Activated CD4-positive, alpha-beta T cell treated with anti-CD3 and anti-CD28 coated beads, Interleukin-2, amount 10 ng/mL, durations not matched to agents 24 days and 14 days (primary cell): Measurements from ENCODE around the gene ISG20. TPM values are rescaled to one million over a fixed set of nuclear protein-coding genes. Genes with fewer than 3 reads are reported as not detected.

ENCODE experiments used
- DNase-seq: peaks from one replicate; pipeline ENCODE4 v3.0.0; 2022
- H3K27ac Mint-ChIP-seq: one replicate; pipeline ENCODE4 v1.8.0; 2022; ENCODE audit warnings: mild to moderate bottlenecking, mixed read lengths
- H3K27me3 Mint-ChIP-seq: one replicate; pipeline ENCODE4 v1.8.0; 2022; ENCODE audit warnings: mixed read lengths
- H3K36me3 Mint-ChIP-seq: one replicate; pipeline ENCODE4 v1.8.0; 2022; ENCODE audit warnings: low read depth, mild to moderate bottlenecking, mixed read lengths
- H3K4me1 Mint-ChIP-seq: one replicate; pipeline ENCODE4 v1.8.0; 2021; ENCODE audit warnings: mixed read lengths
- H3K4me3 Mint-ChIP-seq: one replicate; pipeline ENCODE4 v1.8.0; 2022; ENCODE audit warnings: mild to moderate bottlenecking, moderate library complexity, mixed read lengths
- H3K9me3 Mint-ChIP-seq: one replicate; pipeline ENCODE4 v1.8.0; 2021; ENCODE audit warnings: mixed read lengths
- intact Hi-C: fragments of 100-400 bp; cut with micrococcal nuclease; formaldehyde crosslinking; loops from one replicate; pipeline ENCODE4 v1.15.1; 2023
- total RNA-seq: library from RNA; stranded (reverse); gene quantifications from 2 replicates; pipeline ENCODE4 v1.2.3, GENCODE V29; 2022

The ISG20 gene
- total RNA-seq, 1 donor from 2014 or later = 33.9 TPM

DNA sequence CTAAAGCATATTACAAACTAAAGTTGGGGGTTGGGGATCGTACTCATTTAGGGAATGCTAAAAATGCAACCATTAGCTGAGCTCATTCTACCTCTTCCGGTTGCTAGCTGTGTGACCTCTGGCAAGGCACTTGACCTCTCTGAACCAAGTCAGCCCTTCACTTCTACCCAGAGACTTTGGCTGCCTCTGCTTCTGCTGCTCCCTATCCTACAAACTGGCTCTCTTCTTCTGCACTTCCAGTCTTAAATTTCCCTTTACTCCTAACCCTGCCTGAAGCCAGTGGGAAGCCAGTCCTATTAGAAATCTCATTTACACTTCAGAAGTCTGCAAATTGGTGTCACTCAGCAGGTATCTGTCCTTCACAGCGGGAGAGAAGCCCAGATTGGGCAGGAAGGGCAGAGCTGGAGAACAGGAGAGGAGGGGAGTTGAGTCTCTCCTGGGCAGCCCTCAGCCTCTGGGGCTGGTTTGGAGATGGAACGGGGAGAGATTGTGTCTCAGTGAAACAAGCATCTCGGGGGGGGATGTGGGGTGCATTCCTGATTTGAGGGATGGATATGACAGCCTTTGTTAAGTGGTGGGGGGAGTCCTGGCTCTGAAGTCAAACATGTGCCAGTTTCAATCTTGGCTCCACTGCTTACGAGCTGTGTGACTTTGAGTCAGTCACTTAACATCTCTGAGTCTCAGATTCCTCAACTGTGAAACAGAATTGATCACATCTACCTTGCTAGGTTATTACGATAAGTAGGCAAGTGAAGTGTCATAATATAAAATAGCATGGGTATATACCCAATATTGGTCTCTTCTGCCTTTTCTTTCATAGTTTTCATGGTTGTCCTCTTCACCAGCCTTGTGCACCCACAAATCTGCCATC lies 25.5 kb upstream of the ISG20 start:
- intact Hi-C loops = no loop called here
- H3K27ac Mint-ChIP-seq = no peak overlapping the region
- DNase-seq = peak; percentile 40
- H3K4me3 Mint-ChIP-seq = no peak overlapping the region
- no peaks in the 10 kb centered on the region for H3K9me3 Mint-ChIP-seq
- peaks cover 3% of the 10 kb centered on the region for H3K4me1 Mint-ChIP-seq
- peaks cover 44% of the 10 kb centered on the region for H3K27me3 Mint-ChIP-seq
- no peaks in the 10 kb centered on the region for H3K36me3 Mint-ChIP-seq

GRCh38 chr15:88615303-88616107 lies 23.3 kb upstream of the ISG20 start:
- H3K27me3 Mint-ChIP-seq = peaks cover 23% of the 10 kb centered on the region
- no peak overlapping the region for H3K27ac Mint-ChIP-seq
- no peaks in the 10 kb centered on the region for H3K9me3 Mint-ChIP-seq
- peak; percentile 51 for DNase-seq
- no peak overlapping the region for H3K4me3 Mint-ChIP-seq
- intact Hi-C loops = no loop called here
- H3K36me3 Mint-ChIP-seq = no peaks in the 10 kb centered on the region
- H3K4me1 Mint-ChIP-seq = peaks cover 3% of the 10 kb centered on the region

GRCh38 chr15:88616240-88616639 lies 22.6 kb upstream of the ISG20 start:
- H3K27ac Mint-ChIP-seq = no peak overlapping the region
- no peak overlapping the region for H3K4me3 Mint-ChIP-seq
- peaks cover 9% of the 10 kb centered on the region for H3K4me1 Mint-ChIP-seq
- H3K9me3 Mint-ChIP-seq = no peaks in the 10 kb centered on the region
- peaks cover 2% of the 10 kb centered on the region for H3K36me3 Mint-ChIP-seq
- peaks cover 20% of the 10 kb centered on the region for H3K27me3 Mint-ChIP-seq
- intact Hi-C loops = no loop called here
- DNase-seq = peak; percentile 50

DNA sequence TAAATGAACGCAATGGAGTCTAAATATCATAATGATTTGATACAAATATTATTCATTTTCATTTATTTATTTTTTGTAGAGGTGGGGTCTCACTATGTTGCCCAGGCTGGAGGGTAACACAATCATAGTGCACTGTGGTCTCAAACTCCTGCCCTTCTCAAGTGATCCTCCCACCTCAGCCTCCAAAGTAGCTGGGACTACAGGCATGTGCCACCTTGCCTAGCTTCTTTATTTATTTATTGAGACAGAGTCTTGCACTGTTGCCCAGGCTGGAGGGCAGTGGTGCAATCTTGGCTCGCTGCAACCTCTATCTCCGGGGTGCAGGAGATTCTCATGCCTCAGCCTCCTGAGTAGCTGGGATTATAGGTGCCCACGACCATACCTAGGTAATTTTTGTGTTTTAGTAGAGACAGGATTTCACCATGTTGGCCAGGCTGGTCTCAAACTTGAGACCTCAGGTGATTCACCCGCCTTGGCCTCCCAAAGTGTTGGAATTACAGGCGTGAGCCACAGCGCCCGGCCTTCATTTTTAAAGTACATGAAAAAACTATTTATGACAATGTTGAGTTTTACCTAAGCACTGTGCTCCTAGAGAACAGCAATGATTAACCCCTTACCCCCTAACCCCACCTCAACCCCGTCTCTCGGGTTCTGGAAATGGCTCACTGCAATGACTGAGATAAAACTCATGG lies 21.6 kb upstream of the ISG20 start:
- peak; percentile 51 for DNase-seq
- Mint-ChIP-seq H3K9me3 (no peaks in the 10 kb centered on the region), H3K27ac (no peak overlapping the region), H3K4me3 (no peak overlapping the region), H3K27me3 (peaks cover 12% of the 10 kb centered on the region), H3K4me1 (peaks cover 11% of the 10 kb centered on the region), H3K36me3 (peaks cover 7% of the 10 kb centered on the region)
- intact Hi-C loops = no loop called here

DNA sequence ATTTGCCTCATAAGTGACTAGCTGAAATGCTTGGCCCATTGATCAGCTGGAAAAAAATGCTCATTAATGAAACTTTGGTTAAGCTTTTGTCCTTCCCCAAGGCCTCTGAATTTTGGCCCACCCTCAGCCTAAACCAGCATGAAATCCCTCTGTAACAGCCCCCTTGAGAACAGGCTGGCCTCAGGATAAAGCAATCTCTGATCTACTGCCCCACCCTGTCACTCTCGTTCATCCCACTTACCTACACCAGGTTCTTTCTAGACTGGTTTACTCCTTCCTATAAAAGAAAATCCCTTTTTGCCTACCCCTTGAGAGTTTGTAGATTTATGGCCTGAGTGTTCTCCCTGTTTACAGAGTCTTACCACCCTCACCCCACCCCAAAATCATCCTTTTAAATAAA lies 21.0 kb upstream of the ISG20 start:
- intact Hi-C loops = no loop called here
- peaks cover 10% of the 10 kb centered on the region for H3K27me3 Mint-ChIP-seq
- H3K4me3 Mint-ChIP-seq = no peak overlapping the region
- H3K9me3 Mint-ChIP-seq = no peaks in the 10 kb centered on the region
- H3K4me1 Mint-ChIP-seq = peaks cover 17% of the 10 kb centered on the region
- no peak overlapping the region for H3K27ac Mint-ChIP-seq
- H3K36me3 Mint-ChIP-seq = peaks cover 13% of the 10 kb centered on the region
- peak; percentile 37 for DNase-seq

DNA sequence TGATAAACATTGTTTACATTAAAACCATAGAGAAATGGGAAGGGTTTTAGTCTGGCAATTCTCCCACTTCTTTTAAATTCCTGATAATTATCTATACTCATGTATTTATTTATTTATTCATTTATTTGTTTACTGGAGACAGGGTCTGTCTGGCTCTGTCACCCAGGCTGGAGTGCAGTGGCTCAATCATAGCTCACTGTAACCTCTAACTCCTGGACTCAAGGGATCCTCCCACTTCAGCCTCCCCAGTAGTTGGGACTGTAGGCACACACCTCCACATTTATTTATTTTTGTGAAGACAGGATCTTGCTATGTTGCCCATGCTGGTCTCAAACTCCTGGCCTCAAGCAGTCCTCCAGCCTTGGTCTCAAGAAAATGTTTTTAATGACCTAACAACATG lies 20.1 kb upstream of the ISG20 start:
- no peak overlapping the region for H3K4me3 Mint-ChIP-seq
- H3K36me3 Mint-ChIP-seq = peaks cover 20% of the 10 kb centered on the region
- peaks cover 3% of the 10 kb centered on the region for H3K27me3 Mint-ChIP-seq
- no peak for DNase-seq
- intact Hi-C loops = no loop called here
- no peaks in the 10 kb centered on the region for H3K9me3 Mint-ChIP-seq
- peaks cover 26% of the 10 kb centered on the region for H3K4me1 Mint-ChIP-seq
- H3K27ac Mint-ChIP-seq = no peak overlapping the region

DNA sequence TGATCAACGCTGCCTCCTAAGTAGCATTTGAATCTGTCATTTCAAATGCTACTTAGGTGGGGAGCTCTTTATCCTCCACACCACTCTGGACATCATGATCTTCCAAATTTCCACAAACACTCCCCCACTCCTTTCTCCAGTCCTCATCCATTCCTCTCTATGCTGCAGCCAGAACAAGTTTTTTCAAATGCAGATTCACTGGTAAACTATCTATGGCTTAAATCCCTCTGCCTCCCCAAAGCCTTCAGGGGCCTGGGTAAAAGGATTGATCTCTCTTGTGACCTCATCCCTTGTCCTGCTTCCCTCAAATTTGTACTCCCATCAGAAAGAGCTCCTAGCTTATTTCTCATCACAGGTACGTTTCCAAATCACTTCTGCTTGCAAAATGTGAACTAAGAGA lies 19.0 kb upstream of the ISG20 start:
- Mint-ChIP-seq H3K9me3 (no peaks in the 10 kb centered on the region), H3K36me3 (peaks cover 29% of the 10 kb centered on the region), H3K27ac (no peak overlapping the region), H3K4me3 (no peak overlapping the region), H3K27me3 (peaks cover 3% of the 10 kb centered on the region), H3K4me1 (peaks cover 35% of the 10 kb centered on the region)
- intact Hi-C loops = loop anchor here (5.0 kb wide), 1 partner anchor 958 kb away; the partner anchor contains the start of gene TICRR
- no peak for DNase-seq

DNA sequence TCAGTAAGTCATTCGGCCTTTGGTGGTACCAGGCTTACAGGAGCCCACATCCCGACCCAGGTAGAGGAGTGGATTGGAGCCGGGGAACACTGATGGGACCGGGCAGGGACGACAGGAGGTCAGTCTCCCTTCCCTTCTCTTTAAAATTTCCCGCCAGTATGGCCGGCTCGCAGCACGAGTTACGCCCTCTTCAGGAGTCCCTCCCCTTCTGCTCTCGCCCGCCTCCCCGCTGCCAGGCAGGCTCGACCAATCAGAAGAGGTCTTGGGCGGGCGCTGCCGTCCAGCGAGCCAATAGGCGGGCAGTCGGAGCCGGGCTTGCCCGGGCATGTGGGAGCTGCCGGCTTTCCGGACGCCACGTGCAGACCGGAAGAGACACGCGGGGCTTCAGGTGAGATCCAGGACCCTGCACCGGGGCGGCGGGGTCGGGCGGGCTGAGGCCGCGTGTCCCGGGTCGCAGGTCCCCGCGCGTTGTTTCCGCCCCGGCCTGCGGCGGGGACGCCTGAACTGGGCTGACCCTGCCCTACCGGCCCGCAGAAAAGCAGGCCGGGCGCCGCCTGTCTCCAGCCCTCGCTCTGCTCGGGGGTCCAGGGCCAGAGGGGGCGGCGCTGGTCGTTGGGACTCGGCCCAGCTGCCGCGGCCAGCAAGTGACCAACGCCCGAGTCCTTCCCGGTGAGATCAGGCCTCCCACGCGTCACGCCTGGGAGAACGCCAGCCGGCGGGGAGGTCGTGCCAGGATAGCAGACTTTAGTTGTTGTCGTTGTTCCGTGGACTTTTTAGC lies 17.6 kb upstream of the ISG20 start, which contains the start of gene AEN:
AEN (plus strand) TSS at position 346 of the 778 bp plus-strand sequence. CDS start 4,870 bp downstream, outside the sequence.
- H3K4me1 Mint-ChIP-seq = peaks cover 42% of the 10 kb centered on the region
- intact Hi-C loops = loop anchor here (1.0 to 5.0 kb wide), 3 partner anchors 75 to 956 kb away; partner anchors contain the start of genes DET1 and TICRR

GRCh38 chr15:88621789-88622604 lies 16.8 kb upstream of the ISG20 start:
- intact Hi-C loops = loop anchor here (1.0 to 5.0 kb wide), 5 partner anchors 76 to 955 kb away; partner anchors contain the start of genes DET1, HAPLN3, MRPL46 and MRPS11
- peak; percentile 89 for DNase-seq
- Mint-ChIP-seq H3K36me3 (peaks cover 44% of the 10 kb centered on the region), H3K4me3 (peak overlapping the region; percentile 94), H3K27me3 (no peaks in the 10 kb centered on the region), H3K27ac (peak overlapping the region; percentile 91), H3K4me1 (peaks cover 47% of the 10 kb centered on the region), H3K9me3 (no peaks in the 10 kb centered on the region)

More for the DNA sequence above, 17.6 kb upstream of the ISG20 start, which contains the start of gene AEN:
- H3K27me3 Mint-ChIP-seq = peaks cover under 1% of the 10 kb centered on the region
- peak; percentile 99 for DNase-seq
- H3K36me3 Mint-ChIP-seq = peaks cover 38% of the 10 kb centered on the region
- no peaks in the 10 kb centered on the region for H3K9me3 Mint-ChIP-seq
- peak within 1 kb of the TSS; percentile 93 for H3K27ac Mint-ChIP-seq
- peak within 1 kb of the TSS; percentile 94 for H3K4me3 Mint-ChIP-seq

DNA sequence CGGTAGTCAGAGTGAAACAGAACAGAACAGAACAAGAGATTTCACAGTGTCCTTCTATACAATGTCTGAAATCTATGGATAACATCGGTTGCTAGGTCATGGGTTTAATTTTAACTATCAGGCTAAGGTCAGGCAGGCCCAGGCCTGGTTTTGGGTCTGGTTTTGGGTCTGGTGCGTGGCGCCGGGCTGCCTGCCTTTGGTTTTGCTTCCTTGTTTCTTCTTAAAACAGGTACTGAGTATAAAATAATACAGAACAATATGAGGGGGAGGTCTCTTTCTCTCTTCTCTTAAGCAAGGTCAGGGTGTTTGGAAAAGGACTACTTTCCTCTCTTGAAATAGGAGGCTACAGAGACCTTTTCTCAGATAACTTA lies 16.2 kb upstream of the ISG20 start:
- Mint-ChIP-seq H3K27me3 (no peaks in the 10 kb centered on the region), H3K4me3 (peak overlapping the region; percentile 94), H3K9me3 (no peaks in the 10 kb centered on the region), H3K4me1 (peaks cover 53% of the 10 kb centered on the region), H3K27ac (peak overlapping the region; percentile 91), H3K36me3 (peaks cover 50% of the 10 kb centered on the region)
- intact Hi-C loops = loop anchor here (2.0 to 5.0 kb wide), 3 partner anchors 156 to 955 kb away; partner anchors contain the start of genes HAPLN3, MRPL46, MRPS11 and TICRR
- no peak for DNase-seq

DNA sequence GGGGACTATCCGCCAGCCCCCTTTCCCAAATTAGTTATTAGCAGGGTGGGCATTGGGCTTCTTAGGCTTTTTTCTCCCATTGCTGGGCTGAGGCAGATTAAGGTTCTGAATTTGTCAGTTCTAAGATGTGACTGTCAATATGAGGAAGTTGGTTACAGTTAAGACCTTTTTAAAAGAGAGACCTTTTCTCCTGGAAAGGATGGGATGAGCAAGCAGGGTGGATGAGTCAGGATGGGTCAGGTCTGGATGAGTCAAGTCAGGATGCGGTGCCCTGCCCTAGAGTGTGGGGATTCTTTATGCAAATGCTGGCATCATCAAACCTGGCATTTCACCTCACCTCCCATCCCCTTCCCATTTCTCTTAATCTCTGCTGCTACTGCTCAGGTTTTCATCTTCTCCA lies 15.8 kb upstream of the ISG20 start:
- H3K27ac Mint-ChIP-seq = peak overlapping the region; percentile 91
- H3K27me3 Mint-ChIP-seq = no peaks in the 10 kb centered on the region
- H3K4me1 Mint-ChIP-seq = peaks cover 58% of the 10 kb centered on the region
- H3K9me3 Mint-ChIP-seq = no peaks in the 10 kb centered on the region
- intact Hi-C loops = loop anchor here (1.0 to 5.0 kb wide), 4 partner anchors 15 to 954 kb away; partner anchors contain the start of genes HAPLN3, MRPL46, MRPS11 and TICRR
- peak; percentile 72 for DNase-seq
- H3K36me3 Mint-ChIP-seq = peaks cover 55% of the 10 kb centered on the region
- H3K4me3 Mint-ChIP-seq = peak overlapping the region; percentile 94

DNA sequence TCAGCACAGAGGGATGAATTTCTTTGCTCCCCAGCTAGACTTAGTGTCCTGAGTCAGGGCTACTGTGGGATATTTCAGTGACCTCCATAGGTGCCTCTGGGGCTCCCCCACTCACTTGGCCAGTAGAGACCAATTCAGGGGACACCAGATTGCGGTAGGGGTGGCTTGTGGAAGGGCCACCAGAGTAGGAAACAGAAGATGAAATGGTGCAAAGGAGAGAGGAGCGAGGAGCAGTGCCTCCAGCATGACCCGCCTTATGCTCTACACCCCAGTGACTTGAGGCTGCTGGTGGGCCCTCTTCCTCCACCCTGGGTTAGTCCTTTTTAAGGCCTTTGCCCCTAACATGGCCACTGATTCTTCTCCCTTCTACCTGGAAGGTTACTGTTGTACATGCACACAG lies 15.2 kb upstream of the ISG20 start:
- intact Hi-C loops = loop anchor here (1.0 to 5.0 kb wide), 5 partner anchors 15 to 954 kb away; partner anchors contain the start of genes HAPLN3, MRPL46, MRPS11 and TICRR

More for the DNA sequence above, 15.2 kb upstream of the ISG20 start:
- Mint-ChIP-seq H3K4me3 (peak overlapping the region; percentile 94), H3K36me3 (peaks cover 60% of the 10 kb centered on the region), H3K4me1 (peaks cover 63% of the 10 kb centered on the region), H3K27ac (peak overlapping the region; percentile 91), H3K9me3 (no peaks in the 10 kb centered on the region), H3K27me3 (no peaks in the 10 kb centered on the region)
- DNase-seq = peak; percentile 61
